Measurements from ENCODE around the gene TMBIM1. TPM values are rescaled to one million over a fixed set of nuclear protein-coding genes. Genes with fewer than 3 reads are reported as not detected.

The TMBIM1 gene
- total RNA-seq, 2 donors from 2014 or later = 156 to 166 TPM

DNA sequence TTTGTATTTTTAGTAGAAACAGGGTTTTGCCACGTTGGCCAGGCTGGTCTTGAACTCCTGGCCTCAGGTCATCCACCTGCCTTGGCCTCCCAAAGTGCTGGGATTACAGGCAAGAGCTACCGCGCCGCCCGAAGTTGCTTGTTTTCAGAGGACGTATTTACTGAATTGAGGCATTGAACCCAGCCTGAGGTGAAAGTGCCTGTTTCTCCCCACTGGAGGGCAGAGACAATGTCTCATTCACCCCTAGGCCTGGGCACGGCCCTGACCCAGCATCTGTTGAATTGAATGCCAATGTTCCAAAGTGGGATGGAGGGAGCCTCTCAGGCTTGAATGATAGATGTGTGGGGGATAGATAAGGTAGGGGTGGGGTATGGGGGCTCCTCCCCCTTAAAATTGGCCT, 4.5 kb upstream of the TMBIM1 start:
- ATAC-seq = no peak
- DNase-seq = no peak
- intact Hi-C loops (cut with DNase I) = loop anchor here in 1 of 2 donors (10.0 kb wide), 1 partner anchor 98 kb away; the partner anchor contains the start of gene CTDSP1

GRCh38 chr2:218296200-218296599, 3.9 kb upstream of the TMBIM1 start:
- intact Hi-C loops (cut with DNase I) = loop anchor here in 1 of 2 donors (10.0 kb wide), 1 partner anchor 99 kb away; the partner anchor contains the start of gene CTDSP1
- no peak for DNase-seq
- no peak for ATAC-seq

GRCh38 chr2:218295029-218295428, 2.7 kb upstream of the TMBIM1 start:
- intact Hi-C loops (cut with DNase I) = loop anchor here in 1 of 2 donors (10.0 kb wide), 1 partner anchor 100 kb away; the partner anchor contains the start of gene CTDSP1
- DNase-seq (no peak), ATAC-seq (no peak)

- intact Hi-C loops (cut with DNase I) = loop anchor here in 1 of 2 donors (10.0 kb wide), 1 partner anchor 100 kb away; the partner anchor contains the start of gene CTDSP1
- no peak for ATAC-seq
- DNase-seq = no peak
These were observed 2.2 kb upstream of the TMBIM1 start for GRCh38 chr2:218294430-218295022.

DNA sequence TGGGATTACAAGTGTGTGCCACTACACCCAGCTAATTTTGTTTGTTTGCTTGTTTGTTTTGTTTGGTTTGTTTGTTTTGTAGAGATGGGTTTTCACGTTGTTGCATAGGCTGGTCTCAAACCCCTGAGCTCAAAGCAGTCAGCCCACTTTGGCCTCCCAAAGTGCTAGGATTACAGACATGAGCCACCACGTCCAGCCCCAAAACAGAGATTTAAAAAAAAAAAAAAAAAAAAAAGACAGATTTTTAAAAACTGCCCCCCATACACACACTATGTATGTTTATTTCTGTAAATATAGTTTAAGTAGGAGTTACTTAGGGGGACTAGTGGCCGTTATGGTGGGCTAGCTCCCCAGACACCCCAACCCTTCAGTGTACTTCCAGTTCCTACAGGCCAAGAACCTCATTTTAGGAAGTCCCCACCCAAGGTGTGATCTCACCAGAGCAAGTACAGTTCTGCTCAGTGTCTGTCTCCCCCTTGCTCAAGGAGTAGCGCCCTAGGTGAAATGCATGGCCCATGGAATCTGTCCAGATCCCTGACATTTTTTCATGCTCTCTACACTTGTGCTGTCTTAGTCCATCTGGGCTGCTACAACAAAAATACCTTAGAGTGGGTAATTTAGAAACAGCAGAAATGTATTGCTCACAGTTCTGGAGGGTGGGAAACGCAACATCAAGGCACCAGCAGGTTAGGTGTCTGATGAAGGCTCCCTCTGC, 1.6 kb upstream of the TMBIM1 start:
- intact Hi-C loops (cut with DNase I) = loop anchor here (2.0 to 10.0 kb wide), 2 partner anchors 101 to 103 kb away; partner anchors contain the start of gene CTDSP1 (in 1 of the 2)
- no peak for ATAC-seq
- DNase-seq = no peak

DNA sequence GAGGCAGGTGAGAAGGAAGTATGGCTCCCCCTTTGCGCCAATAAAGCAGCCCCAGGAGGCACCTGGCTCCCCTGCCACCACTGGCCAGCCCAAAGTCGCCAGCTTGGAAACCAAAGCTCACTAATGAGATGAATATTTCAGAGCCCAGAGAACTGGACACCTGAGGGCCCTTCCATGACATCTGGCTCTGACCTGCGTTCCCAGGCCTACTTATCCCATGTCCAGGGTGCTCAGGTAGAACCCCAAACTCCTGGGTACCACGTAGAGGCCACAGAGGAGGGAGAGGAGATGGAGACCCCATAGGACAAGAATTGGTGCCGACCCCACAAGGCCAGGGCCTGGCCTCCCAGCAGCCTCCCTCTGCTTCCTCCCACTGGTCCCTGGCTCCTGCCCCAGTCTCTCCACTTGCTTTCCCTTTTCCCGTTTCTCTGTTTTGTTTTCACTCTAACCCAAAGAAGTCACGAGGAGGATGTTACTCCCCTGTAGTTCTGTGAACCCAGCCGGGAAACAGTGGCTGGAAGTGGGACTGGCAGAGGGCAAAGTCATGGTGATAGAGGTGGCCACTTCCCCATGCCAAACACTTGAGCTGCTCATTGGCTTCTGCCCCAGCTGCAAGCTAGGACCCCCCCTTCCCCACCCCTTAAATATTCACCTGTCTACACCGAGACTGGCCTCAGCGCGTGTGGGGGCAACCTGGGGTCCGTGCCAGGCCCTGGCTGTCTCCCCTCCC, 820 bp downstream of the TMBIM1 start:
- intact Hi-C loops (cut with DNase I) = loop anchor here (2.0 to 10.0 kb wide), 2 partner anchors 103 to 105 kb away; partner anchors contain the start of gene CTDSP1 (in 1 of the 2)
- DNase-seq = no peak
- ATAC-seq = peak; percentile 14 to 18

GRCh38 chr2:218290316-218291261, 1.7 kb downstream of the TMBIM1 start:
- intact Hi-C loops (cut with DNase I) = loop anchor here in 1 of 2 donors (10.0 kb wide), 1 partner anchor 104 kb away; the partner anchor contains the start of gene CTDSP1
- DNase-seq = no peak
- no peak for ATAC-seq

GRCh38 chr2:218289639-218290315, 2.5 kb downstream of the TMBIM1 start:
- ATAC-seq = no peak
- intact Hi-C loops (cut with DNase I) = loop anchor here in 1 of 2 donors (10.0 kb wide), 1 partner anchor 105 kb away; the partner anchor contains the start of gene CTDSP1
- DNase-seq = no peak

- intact Hi-C loops (cut with DNase I) = no loop called here
- ATAC-seq (peak; percentile 79 to 87), DNase-seq (peak; percentile 94)
These were observed 5.5 kb downstream of the TMBIM1 start for GRCh38 chr2:218286570-218287459.

DNA sequence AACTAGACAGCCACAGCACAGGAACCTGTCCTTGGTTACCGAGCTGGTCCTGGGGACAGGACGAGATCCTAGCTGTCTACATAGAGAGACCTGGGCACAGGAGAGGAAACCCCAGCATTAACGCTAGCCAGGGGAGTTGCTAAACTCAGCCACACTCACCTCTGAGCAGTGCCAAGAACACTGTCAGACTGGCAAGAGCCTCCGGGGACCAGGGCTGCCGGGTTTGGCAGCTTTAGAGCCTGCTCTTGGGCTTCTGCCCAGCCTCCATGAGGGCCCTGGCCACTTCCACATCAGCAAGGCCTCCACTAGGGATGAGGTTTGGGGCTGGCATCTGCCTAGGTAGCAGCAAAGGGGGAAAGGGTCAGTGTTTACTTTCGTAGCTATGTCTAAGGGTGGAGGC, 6.7 kb downstream of the TMBIM1 start:
- DNase-seq = peak; percentile 77
- ATAC-seq = peak; percentile 29 to 41
- intact Hi-C loops (cut with DNase I) = no loop called here

DNA sequence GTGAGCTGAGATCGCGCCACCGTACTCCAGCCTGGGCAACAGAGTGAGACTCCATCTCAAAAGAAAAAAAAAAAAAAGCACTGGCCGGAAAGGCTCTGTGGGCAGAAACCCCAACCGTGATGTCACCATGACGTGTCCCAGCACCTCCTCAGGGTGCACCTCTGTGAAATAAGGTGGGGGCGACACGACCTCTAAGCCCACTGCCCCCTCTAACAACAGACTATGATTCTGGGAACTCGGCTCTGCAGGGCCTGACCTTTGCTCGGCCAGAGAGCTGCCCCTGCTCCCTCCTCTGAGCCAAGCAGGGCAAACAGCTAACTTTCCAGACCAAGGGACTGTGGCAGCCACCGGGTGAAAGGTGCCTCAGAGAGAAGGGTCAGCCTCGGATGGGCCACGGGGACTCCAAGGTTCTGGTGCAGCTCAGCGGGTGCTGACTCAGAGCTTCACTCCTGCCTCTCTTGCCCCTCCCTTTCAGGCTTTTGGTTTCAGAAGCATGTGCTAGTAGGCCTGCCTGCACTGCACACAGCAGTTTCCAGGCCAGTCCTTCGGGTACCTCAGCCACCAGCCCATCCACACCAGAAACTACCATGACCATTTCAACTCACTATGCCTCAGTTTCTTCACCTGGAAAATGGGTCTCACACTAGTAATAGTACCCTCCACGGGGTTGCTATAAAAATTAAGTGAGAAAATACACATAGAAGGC, 8.0 kb downstream of the TMBIM1 start:
- intact Hi-C loops (cut with DNase I) = no loop called here
- DNase-seq = peak; percentile 65
- peak; percentile 7 to 12 for ATAC-seq

DNA sequence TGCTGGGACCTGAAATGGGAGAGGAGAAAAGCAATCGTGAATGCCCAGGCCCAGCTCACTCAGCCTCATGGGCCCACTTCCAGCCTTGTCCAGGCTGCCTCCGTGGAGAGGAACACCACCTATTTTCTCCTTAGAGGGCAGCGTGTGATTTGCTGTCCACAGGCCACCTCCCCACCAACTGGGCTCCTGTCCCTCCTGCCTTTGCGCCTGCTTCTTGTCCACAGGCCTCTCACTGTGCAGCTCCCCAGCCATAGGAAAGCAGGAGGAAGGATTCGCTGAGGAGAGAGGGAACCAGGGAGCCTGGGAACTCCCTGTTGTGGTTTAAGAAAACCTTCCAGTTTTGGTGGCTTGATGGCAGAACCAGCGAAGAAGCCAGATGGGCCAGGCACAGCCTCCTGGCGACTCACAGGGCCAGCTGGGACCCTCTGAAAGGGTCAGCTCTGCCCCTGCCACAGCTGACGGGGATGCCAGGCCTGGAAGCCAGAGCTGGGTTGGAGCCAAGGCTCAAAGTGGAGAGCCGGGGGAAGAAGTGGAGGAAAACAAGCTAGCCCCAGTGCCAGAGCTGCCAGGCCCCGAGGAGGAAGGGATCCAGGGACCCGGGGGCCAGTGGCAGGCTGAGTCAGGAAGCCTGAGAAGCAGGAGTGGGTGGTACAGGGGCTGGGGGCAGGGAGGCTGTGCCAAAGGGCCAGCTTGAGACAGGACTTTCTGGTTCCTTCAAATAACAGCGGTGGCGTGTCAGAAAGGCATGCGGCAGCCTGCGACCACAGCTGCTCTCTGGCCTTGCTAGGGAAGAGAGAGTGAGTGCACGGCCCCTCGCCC, 9.9 kb downstream of the TMBIM1 start:
- ATAC-seq = peak in 1 of 2 donors; percentile 5
- DNase-seq = no peak
- intact Hi-C loops (cut with DNase I) = no loop called here

GRCh38 chr2:218281449-218281848, 10.9 kb downstream of the TMBIM1 start:
- DNase-seq = peak; percentile 23
- ATAC-seq = peak in 1 of 2 donors; percentile 16
- intact Hi-C loops (cut with DNase I) = no loop called here

DNA sequence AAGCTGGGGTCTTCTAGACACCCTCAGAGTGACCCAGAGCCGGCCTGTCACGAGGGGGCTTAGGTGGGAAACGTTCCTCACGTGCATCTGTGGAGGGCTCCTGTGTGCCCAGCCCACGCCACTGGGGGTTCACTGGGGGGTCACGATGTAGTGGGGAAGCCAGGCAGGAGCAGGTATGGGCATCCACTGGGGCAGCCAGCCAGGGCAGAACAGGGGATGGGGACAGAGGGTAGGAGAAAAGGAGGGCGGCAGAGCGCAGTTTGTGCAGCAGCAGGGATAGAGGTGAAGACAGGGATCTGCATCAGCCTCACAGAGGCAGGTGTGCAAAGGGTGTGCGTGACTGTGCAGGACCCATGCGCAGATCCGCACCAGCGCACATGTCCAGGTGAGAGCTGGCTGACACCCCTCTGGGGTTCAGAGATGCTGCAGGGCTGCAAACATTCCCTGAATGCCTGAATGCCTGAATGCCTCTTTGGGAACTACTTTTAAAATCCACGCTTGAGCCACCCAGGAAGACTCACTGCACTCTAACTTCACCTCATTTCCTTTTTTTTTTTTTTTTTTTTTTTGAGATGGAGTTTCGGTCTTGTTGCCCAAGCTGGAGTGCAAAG, 11.9 kb downstream of the TMBIM1 start:
- ATAC-seq (no peak), DNase-seq (peak; percentile 21)
- intact Hi-C loops (cut with DNase I) = no loop called here
